ENCODE measurements around the gene PPM1B.
"Not testable (repeated sequence)": the region's sequence is repeated elsewhere in the genome, so short reads cannot be mapped to it uniquely, and the experiment has no call there.

The PPM1B gene

GRCh38 chr2:44168681-44169154 lies at the start of gene PPM1B:
Gene PPM1B (plus strand): TSS chr2:44168875. CDS start chr2:44201200, 32,325 bp downstream.
- no peak for DNase-seq (ENCODE audit: low read depth, low spot score)

DNA sequence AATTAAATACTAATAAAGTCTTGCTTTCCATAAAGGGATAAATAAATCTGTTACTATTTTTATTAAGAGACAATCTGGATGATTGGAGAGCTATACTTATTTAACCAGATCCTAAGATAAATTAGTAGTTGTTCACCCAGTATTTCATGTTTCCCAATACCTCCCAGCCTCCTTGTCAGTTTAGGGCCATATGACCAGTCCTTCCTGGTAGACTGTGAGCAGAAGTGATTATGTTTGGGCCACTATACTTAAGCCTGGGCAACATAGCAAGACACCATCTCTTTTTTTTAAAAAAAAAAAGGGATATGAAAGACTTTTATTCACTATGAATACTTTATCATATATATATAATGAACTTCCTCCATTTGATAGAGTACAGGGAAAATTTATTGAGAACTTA lies 48.8 kb upstream of the PPM1B start:
- no peak for DNase-seq (ENCODE audit: low read depth, low spot score)

GRCh38 chr2:44120428-44120827 lies 48.2 kb upstream of the PPM1B start:
- no peak for DNase-seq (ENCODE audit: low read depth, low spot score)

DNA sequence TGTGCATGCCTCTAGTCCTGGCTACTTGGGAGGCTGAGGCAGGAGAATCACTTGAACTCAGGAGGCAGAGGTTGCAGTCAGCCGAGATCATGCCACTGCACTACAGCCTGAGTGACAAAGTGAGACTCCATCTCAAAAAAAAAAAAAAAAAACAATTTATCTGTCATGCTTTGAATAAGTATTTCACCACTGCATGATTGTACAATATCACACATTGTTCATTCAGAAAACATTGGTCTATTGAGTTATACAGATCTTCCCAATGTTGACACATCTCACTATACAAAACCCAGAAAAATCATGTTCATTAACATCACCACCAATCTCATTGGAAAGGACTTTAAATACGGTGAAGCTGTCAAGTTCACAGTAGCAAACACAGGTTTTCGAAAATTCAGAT lies 46.8 kb upstream of the PPM1B start:
- DNase-seq (ENCODE audit: low read depth, low spot score) = no peak

- DNase-seq (ENCODE audit: low read depth, low spot score) = no peak
Observed at GRCh38 chr2:44124500-44124899, 44.2 kb upstream of the PPM1B start.

DNA sequence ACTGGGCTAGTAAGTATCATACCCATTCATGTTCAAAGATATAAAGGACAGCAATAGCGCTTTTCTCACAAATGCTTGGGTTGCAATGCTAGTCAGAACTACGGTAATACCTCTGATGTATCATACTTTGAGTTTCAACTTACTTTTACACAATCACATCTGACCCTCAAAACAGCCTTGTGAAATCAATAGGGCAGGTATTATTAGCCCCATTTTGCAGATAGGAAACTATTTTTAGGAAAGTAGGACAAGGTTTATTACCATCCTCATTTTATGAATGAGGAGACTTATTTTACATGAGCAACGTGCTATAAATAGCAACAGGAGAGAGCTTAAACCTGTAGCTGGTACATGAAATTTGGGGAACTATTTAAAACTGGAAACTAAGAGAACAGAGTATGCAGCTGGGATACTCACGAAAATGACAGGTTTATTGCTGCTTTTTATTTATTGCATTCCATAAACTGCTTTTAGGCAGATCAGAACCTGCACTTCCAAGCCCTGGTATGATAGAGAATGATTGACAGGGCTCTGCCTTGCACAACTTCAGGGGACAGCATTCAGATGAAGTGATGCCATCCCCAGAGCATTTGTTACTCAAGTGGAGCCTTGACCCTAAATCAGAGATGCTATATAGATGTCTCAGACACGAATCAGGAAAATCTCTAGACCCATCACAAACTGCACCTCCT lies 42.4 kb upstream of the PPM1B start:
- DNase-seq (ENCODE audit: low read depth, low spot score) = no peak

- DNase-seq (ENCODE audit: low read depth, low spot score) = no peak
Observed at GRCh38 chr2:44130441-44130840, 38.2 kb upstream of the PPM1B start.

- no peak for DNase-seq (ENCODE audit: low read depth, low spot score)
Observed at GRCh38 chr2:44131177-44131576, 37.5 kb upstream of the PPM1B start.

GRCh38 chr2:44133602-44134001 lies 35.1 kb upstream of the PPM1B start:
- DNase-seq (ENCODE audit: low read depth, low spot score) = not testable (repeated sequence)

DNA sequence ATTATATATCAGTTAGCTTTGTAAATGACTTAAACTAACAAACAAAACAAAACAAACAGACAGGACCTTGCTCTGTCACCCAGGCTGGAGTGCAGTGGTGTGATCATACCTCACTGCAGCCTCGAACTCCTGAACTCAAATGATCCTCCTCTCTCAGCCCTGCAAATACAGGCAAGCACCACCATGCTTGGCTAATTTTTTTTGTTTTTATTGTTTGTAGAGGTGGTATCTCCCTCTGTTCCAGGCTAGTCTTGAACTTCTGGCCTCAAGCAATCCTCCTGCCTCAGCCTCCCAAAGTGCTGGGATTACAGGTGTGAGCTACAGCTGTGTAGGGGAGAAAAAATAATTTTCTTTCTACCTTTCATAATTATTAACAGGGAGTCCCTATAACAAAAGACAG lies 33.8 kb upstream of the PPM1B start:
- DNase-seq (ENCODE audit: low read depth, low spot score) = no peak

- no peak for DNase-seq (ENCODE audit: low read depth, low spot score)
Observed at GRCh38 chr2:44135296-44135695, 33.4 kb upstream of the PPM1B start.

- no peak for DNase-seq (ENCODE audit: low read depth, low spot score)
Observed at GRCh38 chr2:44135771-44136170, 32.9 kb upstream of the PPM1B start.

GRCh38 chr2:44136252-44136651 lies 32.4 kb upstream of the PPM1B start:
- DNase-seq (ENCODE audit: low read depth, low spot score) = no peak

DNA sequence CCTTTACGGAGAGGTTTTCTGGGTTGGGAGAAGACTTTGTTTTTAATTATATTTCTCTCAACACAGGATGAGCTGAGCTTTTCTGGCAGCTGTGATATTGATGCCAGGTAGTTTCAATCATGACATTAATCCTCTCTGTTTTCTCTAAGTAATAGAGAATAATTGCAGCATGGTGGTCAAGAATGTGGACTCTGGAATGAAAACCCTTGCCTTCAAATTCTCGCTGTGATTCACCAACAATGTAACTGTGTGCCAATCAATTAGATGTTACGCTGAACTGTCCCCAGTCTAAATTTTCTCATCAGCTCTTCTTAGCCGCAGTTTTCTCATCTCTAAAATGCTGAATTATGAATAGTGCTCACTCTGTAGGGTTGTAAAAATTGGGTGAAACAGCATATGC lies 31.6 kb upstream of the PPM1B start:
- no peak for DNase-seq (ENCODE audit: low read depth, low spot score)

DNA sequence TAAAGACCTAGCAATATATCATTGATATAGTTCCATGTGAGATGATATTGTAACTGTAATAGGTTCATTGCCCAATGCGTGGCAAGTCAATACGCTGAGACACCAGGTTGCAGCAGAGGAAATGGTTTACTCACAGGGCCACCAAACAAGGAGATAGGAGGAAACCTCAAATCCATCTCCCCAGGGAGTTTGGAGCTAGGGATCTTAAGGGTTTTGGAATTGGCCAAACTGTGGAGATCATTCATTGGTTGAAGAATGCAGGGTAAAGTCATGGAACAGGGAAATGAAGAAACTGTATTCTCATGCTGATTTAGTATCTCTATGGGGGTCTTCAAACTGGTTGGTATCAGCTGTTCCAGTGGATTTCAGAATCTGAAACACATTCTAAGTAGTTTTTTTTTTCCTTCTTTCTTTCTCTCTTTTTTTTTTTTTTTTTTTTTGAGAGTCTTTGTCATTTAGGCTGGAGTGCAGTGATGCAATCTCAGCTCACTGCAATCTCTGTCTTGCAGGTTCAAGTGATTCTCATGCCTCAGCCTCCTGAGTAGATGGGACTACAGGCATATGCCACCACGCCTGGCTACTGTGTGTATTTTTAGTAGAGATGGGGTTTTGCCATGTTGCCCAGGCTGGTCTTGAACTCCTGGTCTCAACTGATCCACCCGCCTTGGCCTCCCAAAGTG lies 30.7 kb upstream of the PPM1B start:
- DNase-seq (ENCODE audit: low read depth, low spot score) = no peak

DNA sequence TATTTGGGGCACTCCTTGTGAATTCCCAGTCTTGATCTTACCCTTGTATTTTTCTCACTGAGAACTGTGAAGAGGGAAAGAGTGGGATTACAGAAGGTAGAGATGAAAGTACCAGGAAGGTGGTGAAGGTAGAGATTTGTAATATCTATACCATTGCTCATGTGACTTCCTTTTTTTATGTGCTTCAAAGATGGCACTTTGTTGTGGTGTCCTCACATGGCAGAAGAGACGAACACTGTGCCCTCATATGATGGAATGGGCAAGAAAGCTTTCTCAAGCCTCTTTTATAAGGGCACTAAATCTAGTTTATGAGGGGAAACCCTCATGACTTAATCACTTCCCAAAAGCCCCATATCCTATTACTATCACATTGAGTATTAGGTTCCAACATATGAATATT lies 28.9 kb upstream of the PPM1B start:
- DNase-seq (ENCODE audit: low read depth, low spot score) = no peak

DNA sequence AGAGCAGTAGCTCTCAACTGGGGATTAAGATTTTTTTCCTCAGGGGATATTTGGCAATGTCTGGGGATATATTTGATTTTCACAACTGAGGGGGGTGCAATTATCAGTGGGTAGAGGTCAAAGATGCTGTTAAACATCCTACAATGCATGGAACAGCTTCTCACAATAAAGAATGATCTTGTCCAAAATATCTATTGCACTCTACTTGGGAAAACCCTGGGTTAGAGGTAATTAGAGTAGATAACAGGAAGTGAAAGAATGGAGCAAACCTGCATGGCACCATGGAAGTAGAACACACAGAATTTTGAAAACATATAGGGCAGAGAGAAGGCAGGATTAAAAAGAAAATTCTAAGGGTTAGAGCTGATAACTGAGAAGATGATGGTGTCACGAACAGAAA lies 26.4 kb upstream of the PPM1B start:
- DNase-seq (ENCODE audit: low read depth, low spot score) = no peak

GRCh38 chr2:44143701-44144100 lies 25.0 kb upstream of the PPM1B start:
- no peak for DNase-seq (ENCODE audit: low read depth, low spot score)

- DNase-seq (ENCODE audit: low read depth, low spot score) = no peak
Observed at GRCh38 chr2:44148999-44149398, 19.7 kb upstream of the PPM1B start.

GRCh38 chr2:44150473-44150872 lies 18.2 kb upstream of the PPM1B start:
- DNase-seq (ENCODE audit: low read depth, low spot score) = no peak

GRCh38 chr2:44152865-44153669 lies 15.6 kb upstream of the PPM1B start:
- DNase-seq (ENCODE audit: low read depth, low spot score) = no peak

- DNase-seq (ENCODE audit: low read depth, low spot score) = no peak
Observed at GRCh38 chr2:44155666-44156446, 12.8 kb upstream of the PPM1B start.

All from brain pericyte (primary cell).